D341Med (cell line): ENCODE measurements around the gene KLRC3.
"Not testable (repeated sequence)": the region's sequence is repeated elsewhere in the genome, so short reads cannot be mapped to it uniquely, and the experiment has no call there.

Experiments
- DNase-seq: peaks from one replicate; pipeline ENCODE4 v3.0.0; 2012; ENCODE audit warnings: low spot score

KLRC3 gene

GRCh38 chr12:10398168-10398567 lies 22.2 kb downstream of the KLRC3 start:
- no peak for DNase-seq

- no peak for DNase-seq
Measured at GRCh38 chr12:10397296-10397695, 23.1 kb downstream of the KLRC3 start.

GRCh38 chr12:10396176-10396575 lies 24.2 kb downstream of the KLRC3 start:
- not testable (repeated sequence) for DNase-seq

DNA sequence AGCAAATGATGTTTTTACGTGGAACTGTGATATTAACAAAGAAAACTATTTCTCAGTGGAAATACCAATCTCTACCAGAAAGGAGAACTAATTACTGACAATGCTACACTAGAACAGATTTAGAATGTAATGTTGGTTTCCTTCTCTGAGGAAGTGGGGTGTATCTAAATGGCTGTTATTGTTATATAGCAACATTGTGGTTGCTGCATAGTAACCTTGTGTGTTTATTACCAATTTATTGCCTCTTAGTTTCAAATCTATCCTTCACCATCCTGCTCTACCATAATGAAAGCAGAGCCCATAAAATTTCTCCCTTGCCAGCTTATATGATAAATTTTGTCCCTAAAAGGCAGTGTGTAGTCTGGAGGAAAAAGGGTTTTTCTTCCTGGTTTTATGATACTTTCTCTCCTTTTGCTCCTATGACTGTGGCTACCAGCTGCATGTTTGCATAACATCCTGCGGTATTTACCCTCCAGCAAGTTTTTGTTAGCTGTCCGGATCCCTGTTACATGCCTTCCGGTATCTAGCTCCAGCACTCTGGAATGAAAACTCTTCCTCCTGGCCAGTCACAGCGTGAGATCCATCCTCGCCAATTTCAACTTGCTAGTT lies 24.9 kb downstream of the KLRC3 start:
- no peak for DNase-seq

DNA sequence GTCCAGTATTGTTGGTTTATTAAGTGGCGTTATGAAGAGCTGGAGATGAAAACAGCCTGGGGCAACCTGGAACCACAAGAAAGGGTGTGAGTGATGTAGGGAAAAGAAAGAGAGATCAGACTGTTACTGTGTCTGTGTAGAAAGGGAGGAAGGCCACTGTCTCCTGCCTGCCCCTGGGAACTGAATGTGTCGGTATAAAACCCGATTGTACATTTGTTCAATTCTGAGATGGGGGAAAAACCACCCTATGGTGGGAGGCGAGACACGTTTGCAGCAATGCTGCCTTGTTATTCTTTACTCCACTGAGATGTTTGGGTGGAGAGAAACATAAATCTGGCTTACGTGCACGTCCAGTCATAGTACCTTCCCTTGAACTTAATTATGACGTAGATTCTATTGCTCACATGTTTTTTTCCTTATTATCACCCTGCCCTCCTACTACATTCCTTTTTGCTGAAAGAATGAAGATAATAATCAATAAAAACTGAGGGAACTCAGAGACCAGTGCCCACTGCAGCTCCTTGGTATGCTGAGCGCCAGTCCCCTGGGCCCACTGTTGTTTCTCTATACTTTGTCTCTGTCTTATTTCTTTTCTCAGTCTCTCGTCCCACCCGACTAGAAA lies 25.8 kb downstream of the KLRC3 start:
- DNase-seq = not testable (repeated sequence)

DNA sequence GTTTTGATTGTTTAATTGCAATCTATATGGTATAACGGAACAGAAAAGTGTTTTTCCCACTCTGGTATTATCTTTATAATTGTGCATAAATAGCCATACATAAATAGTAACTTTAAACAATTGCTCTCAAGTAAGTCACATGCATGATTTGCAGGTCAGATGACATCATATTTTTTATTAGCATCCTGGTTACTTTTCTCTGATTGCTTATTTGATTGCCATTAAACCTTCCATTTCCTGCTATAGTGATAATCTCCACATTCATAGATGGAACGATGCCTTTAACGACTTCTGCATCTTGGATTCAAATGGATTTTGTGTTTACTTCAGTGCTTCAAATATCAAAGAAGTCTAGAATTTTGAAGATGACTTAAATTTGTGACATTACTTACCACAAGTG lies 27.1 kb downstream of the KLRC3 start:
- no peak for DNase-seq

GRCh38 chr12:10392394-10392930 lies 27.9 kb downstream of the KLRC3 start:
- DNase-seq = peak; percentile 30

DNA sequence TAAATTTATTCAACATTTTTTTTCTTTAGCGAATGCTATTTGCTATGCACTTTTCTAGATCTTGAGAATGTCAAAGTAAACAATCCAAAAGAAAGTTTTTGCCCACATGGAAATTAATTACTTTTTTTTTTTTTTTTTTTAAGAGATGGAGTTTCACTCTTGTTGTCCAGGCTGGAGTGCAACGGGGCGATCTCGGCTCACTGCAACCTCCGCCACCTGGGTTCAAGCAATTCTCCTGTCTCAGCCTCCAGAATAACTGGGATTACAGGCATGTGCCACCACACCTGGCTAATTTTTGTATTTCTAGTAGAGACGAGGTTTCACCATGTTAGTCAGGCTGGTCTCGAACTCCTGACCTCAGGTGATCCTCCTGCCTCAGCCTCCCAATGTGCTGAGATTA lies 29.4 kb downstream of the KLRC3 start:
- DNase-seq = not testable (repeated sequence)

GRCh38 chr12:10389904-10390303 lies 30.5 kb downstream of the KLRC3 start, which contains the start of gene KLRK1:
KLRK1 (minus strand) TSS chr12:10390041; CDS start chr12:10388810, 1,231 bp downstream.
- no peak for DNase-seq

- no peak for DNase-seq
Measured at GRCh38 chr12:10388624-10389413, 31.6 kb downstream of the KLRC3 start.

- not testable (repeated sequence) for DNase-seq
Measured at GRCh38 chr12:10387498-10387897, 32.9 kb downstream of the KLRC3 start.

- DNase-seq = no peak
Measured at GRCh38 chr12:10386857-10387256, 33.5 kb downstream of the KLRC3 start.

GRCh38 chr12:10385166-10385613 lies 35.2 kb downstream of the KLRC3 start:
- DNase-seq = no peak

DNA sequence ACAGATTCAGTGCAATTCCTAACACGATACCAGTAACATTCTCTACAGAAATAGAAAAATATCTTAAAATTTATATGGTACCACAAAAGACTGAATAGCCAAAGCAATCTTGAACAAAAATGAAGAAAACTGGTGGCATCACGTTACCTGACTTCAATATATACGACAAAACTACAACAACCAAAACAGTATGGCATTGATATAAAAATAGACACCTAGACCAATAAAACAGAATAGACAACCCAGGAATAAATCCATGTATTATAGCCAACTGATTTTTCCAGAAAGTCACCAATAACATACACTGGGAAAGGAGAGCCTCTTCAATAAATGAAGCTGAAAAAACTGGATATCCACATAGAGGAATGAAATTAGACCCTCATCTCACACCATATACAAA lies 36.2 kb downstream of the KLRC3 start:
- no peak for DNase-seq

- no peak for DNase-seq
Measured at GRCh38 chr12:10381928-10382628, 38.3 kb downstream of the KLRC3 start.

- not testable (repeated sequence) for DNase-seq
Measured at GRCh38 chr12:10378737-10379136, 41.7 kb downstream of the KLRC3 start.

GRCh38 chr12:10374624-10375018 lies 45.8 kb downstream of the KLRC3 start:
- no peak for DNase-seq

- DNase-seq = no peak
Measured at GRCh38 chr12:10372559-10372958, 47.8 kb downstream of the KLRC3 start.

DNA sequence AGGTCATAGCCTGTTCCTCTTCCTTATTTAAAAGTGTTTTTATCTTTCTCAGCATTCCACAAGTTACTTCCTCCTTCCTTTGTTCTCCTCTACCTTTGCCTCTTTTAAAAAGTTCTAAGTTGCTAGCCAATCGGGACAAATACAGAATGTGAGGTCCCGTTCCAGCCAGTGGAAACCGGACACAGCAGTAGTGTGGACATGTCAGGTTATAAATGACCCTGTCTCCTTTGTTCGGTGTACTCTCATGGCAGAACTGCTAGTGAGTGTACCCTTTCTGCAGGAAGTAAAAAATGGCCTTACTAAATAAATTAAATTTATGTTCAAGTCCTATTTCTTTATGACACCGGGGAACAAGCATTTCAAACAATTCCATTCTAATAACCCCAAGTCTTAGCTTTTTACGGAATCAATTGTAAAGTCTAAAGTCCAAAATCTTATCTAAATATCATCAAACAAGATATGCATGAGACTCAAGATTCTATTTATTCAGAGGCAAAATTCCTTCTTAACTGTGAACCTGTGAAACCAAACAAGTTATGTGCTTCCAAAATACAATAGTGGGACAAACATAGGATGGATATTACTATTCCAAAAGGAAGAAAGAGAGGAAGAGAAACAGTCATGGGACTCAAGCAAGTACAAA lies 48.4 kb downstream of the KLRC3 start:
- not testable (repeated sequence) for DNase-seq

DNA sequence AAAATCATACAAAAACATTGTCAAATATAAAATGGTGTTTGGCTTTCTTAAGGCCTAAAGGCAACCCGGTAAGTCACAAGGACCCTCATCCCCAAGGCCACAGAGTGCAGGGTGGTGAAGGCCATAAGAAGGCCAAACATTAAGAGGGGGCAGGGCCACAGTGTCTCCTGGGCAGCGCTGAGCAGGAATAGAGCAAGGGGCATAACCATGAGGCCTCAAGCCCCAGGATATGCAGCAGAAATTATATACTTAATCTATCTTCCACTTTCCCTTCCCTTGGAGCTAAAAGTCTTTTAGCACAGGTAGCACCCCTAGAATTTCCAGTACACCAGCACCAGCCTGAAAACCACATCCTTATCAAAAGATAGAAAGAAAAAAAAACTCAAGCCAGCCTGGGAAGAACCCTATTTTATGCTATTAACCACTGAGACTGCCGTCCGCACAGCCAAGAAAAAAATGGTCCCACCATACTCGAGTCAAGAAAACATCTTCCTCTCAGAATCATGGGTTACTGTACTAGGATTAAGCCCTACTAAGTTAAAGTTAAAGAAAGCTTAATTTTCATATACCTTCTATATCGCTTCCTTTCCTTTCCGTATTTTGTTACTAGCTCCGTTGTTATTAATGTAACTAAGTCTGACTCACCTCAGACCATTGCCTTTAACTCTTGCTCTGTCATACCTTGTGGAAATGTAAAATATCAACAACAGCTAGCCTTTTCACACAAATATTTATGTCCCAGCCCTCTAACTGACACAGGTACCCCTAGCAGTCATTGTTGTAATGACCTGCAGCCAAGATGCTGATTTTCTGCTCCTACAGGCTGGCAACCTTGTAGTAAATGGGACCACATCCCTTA lies 50.6 kb downstream of the KLRC3 start:
- DNase-seq = no peak
